A549 (cell line): ENCODE data around the gene SETBP1. TPM values are rescaled to one million over a fixed set of nuclear protein-coding genes. Genes with fewer than 3 reads are reported as not detected.

Experiments used
- ATAC-seq, 2 experiments: fragments of 200-7000 bp in 1 of 2; fragments of >200 bp in 1 of 2; cut with Nextera tagmentation in 1 of 2; cut with Tn5 transposase in 1 of 2; 3 replicates each; pipeline versions ENCODE4 v1.8.0 to v1.9.1; 2018 to 2020; ENCODE audit warnings: mild to moderate bottlenecking in 1 of 2, moderate library complexity in 1 of 2
- CTCF ChIA-PET: fragments of 300-600 bp; sonication (Branson Sonifier 250); formaldehyde crosslinking; extraction: SDS; loops from one replicate; lab custom pipeline; 2021; ENCODE audit warnings: antibody characterized with exemption, inconsistent platforms; lab: Yijun Ruan, JAX
- POLR2A ChIA-PET: fragments of 350-600 bp; formaldehyde crosslinking; extraction: SDS; loops from one replicate; lab custom pipeline; 2021; ENCODE audit warnings: antibody characterized with exemption, inconsistent platforms; lab: Yijun Ruan, JAX
- DNase-seq, 2 experiments: peaks; one replicate each; pipeline versions ENCODE4 v3.0.0 to v3.0.0-alpha.2; 2011 to 2016; ENCODE audit warnings: low read depth in 1 of 2, low spot score in 1 of 2
- FAIRE-seq: peaks from 2 replicates; lab custom pipeline; 2011; peaks lifted over from hg19 to GRCh38; lab: Jason Lieb, UNC
- H3K27ac ChIP-seq, 2 experiments: fragments of >200 bp; sonication (Bioruptor Twin); formaldehyde crosslinking; 3 replicates each; pipeline ENCODE4 v1.5.1; 2016 to 2017
- H3K4me1 ChIP-seq: fragments of >200 bp; sonication (Bioruptor Twin); formaldehyde crosslinking; 3 replicates; pipeline ENCODE4 v1.6.1; 2016
- H3K4me2 ChIP-seq: fragments of >200 bp; sonication (Bioruptor Twin); formaldehyde crosslinking; 3 replicates; pipeline ENCODE4 v1.6.1; 2016
- H3K4me3 ChIP-seq: fragments of >200 bp; sonication (Bioruptor Twin); formaldehyde crosslinking; 3 replicates; pipeline ENCODE4 v1.5.1; 2016
- H3K9me3 ChIP-seq: fragments of >200 bp; sonication (Bioruptor Twin); formaldehyde crosslinking; 3 replicates; pipeline ENCODE4 v1.6.1; 2016
- BHLHE40 ChIP-seq: IDR thresholded peaks from 2 replicates; pipeline ENCODE4 v1.6.1; 2012; ENCODE audit warnings: low read depth, low read length, inconsistent platforms
- CBX2 ChIP-seq: fragments of 200-600 bp; sonication (generic); IDR thresholded peaks from 2 replicates; pipeline ENCODE4 v1.6.1; 2016; ENCODE audit warnings: low read depth, mild to moderate bottlenecking, borderline replicate concordance
- CBX8 ChIP-seq: fragments of 200-600 bp; sonication (generic); IDR thresholded peaks from 2 replicates; pipeline ENCODE4 v1.6.1; 2016
- CEBPB ChIP-seq, 2 experiments: fragments of >200 bp in 1 of 2; sonication (Bioruptor Twin) in 1 of 2; formaldehyde crosslinking in 1 of 2; IDR thresholded peaks; 2 replicates each; pipeline ENCODE4 v1.6.1; 2012 to 2016
- EHF ChIP-seq: fragments of 250-450 bp; sonication (Bioruptor Pico); IDR thresholded peaks from 2 replicates; pipeline ENCODE4 v1.5.0; 2020; ENCODE audit warnings: mild to moderate bottlenecking
- EP300 ChIP-seq, 2 experiments: fragments of >200 bp; sonication (Bioruptor Twin); formaldehyde crosslinking; IDR thresholded peaks; 2 replicates in 1 of 2; 3 replicates in 1 of 2; pipeline ENCODE4 v1.6.1; 2016 to 2017
- ESRRA ChIP-seq: fragments of 150-350 bp; IDR thresholded peaks from 2 replicates; pipeline ENCODE4 v1.6.1; 2014; ENCODE audit warnings: mild to moderate bottlenecking, low read length, borderline replicate concordance
- GATA3 ChIP-seq: IDR thresholded peaks from 2 replicates; pipeline ENCODE4 v1.6.1; 2012; ENCODE audit warnings: borderline replicate concordance
- HDAC2 ChIP-seq: fragments of 200-600 bp; sonication (generic); IDR thresholded peaks from 2 replicates; pipeline ENCODE4 v1.6.1; 2016
- HEYL ChIP-seq: fragments of 250-450 bp; sonication (Bioruptor Pico); IDR thresholded peaks from 2 replicates; pipeline ENCODE4 v1.8.0; 2021; ENCODE audit warnings: mild to moderate bottlenecking, moderate library complexity
- HOXB5 ChIP-seq: fragments of 250-450 bp; sonication (Bioruptor Pico); IDR thresholded peaks from 2 replicates; pipeline ENCODE4 v1.5.0; 2020; ENCODE audit warnings: mild to moderate bottlenecking, moderate library complexity
- KDM5A ChIP-seq: fragments of 200-600 bp; sonication (generic); IDR thresholded peaks from 2 replicates; pipeline ENCODE4 v1.6.1; 2016; ENCODE audit warnings: antibody characterized with exemption, mild to moderate bottlenecking
- MAFK ChIP-seq: fragments of 450-650 bp; IDR thresholded peaks from 2 replicates; pipeline ENCODE4 v1.6.1; 2014; ENCODE audit not compliant: partially characterized antibody
- MAZ ChIP-seq: fragments of 150-350 bp; IDR thresholded peaks from 2 replicates; pipeline ENCODE4 v1.6.1; 2014; ENCODE audit warnings: antibody characterized with exemption, low read depth, low read length, borderline replicate concordance
- MYC ChIP-seq: IDR thresholded peaks from 2 replicates; pipeline ENCODE4 v1.6.1; 2012; ENCODE audit warnings: mild to moderate bottlenecking, inconsistent platforms, low read length, improper control_type of control experiment, borderline replicate concordance
- NR3C1 ChIP-seq: fragments of >200 bp; sonication (Bioruptor Twin); formaldehyde crosslinking; IDR thresholded peaks from 3 replicates; pipeline ENCODE4 v1.6.1; 2017
- PHF8 ChIP-seq: fragments of 200-600 bp; sonication (generic); IDR thresholded peaks from 2 replicates; pipeline ENCODE4 v1.6.1; 2016; ENCODE audit warnings: low read depth, mild to moderate bottlenecking, antibody characterized with exemption, moderate library complexity, borderline replicate concordance
- POLR2AphosphoS2 ChIP-seq: conservative IDR thresholded peaks from 2 replicates; pipeline ENCODE4 v1.6.1; 2012; ENCODE audit warnings: low read length, improper control_type of control experiment, inconsistent platforms
- RARB ChIP-seq: fragments of 250-450 bp; sonication (Bioruptor Pico); IDR thresholded peaks from 2 replicates; pipeline ENCODE4 v1.8.0; 2021; ENCODE audit warnings: mild to moderate bottlenecking, moderate library complexity
- RFX5 ChIP-seq: fragments of 450-650 bp; IDR thresholded peaks from 2 replicates; pipeline ENCODE4 v1.7.1; 2014; ENCODE audit warnings: antibody characterized with exemption, mild to moderate bottlenecking, moderate library complexity
- SREBF2 ChIP-seq: fragments of 450-650 bp; IDR thresholded peaks from 2 replicates; pipeline ENCODE4 v1.6.1; 2014; ENCODE audit warnings: mild to moderate bottlenecking, moderate library complexity
- WGBS: methylation state at CpG from one replicate; pipeline ENCODE4 v1.1.6; 2017; ENCODE audit errors: missing lambda C conversion rate; 5-methylcytosine and 5-hydroxymethylcytosine counted together
- polyA plus RNA-seq, 4 experiments: library from polyadenylated mRNA; depleted of rRNA in 3 of 4; stranded (reverse); fragments of >200 nt; fragmentation: RNase III in 1 of 4; extraction: RNeasy Plus Mini Kit Qiagen cat#74134 plus additional on column Dnase treatment in 1 of 4; gene quantifications; 2 replicates in 3 of 4; 3 replicates in 1 of 4; pipeline ENCODE4 v1.2.3, GENCODE V29; 2011 to 2017
- TF ChIP-seq, protein P1 (sequence below): IDR thresholded peaks from 2 replicates; pipeline ENCODE4 v1.6.1; 2012; ENCODE audit warnings: low read depth, borderline replicate concordance
- TF ChIP-seq, protein P2 (sequence below): fragments of >200 bp; sonication (Bioruptor Twin); formaldehyde crosslinking; IDR thresholded peaks from 3 replicates; pipeline ENCODE4 v1.6.1; 2016
- TF ChIP-seq, protein P3 (sequence below): IDR thresholded peaks from 2 replicates; pipeline ENCODE4 v1.6.1; 2012

SETBP1 gene
- polyA plus RNA-seq, 2 of the 4 experiments (the other 2 are of a cell fraction) = 0.50 to 1.9 TPM

DNA sequence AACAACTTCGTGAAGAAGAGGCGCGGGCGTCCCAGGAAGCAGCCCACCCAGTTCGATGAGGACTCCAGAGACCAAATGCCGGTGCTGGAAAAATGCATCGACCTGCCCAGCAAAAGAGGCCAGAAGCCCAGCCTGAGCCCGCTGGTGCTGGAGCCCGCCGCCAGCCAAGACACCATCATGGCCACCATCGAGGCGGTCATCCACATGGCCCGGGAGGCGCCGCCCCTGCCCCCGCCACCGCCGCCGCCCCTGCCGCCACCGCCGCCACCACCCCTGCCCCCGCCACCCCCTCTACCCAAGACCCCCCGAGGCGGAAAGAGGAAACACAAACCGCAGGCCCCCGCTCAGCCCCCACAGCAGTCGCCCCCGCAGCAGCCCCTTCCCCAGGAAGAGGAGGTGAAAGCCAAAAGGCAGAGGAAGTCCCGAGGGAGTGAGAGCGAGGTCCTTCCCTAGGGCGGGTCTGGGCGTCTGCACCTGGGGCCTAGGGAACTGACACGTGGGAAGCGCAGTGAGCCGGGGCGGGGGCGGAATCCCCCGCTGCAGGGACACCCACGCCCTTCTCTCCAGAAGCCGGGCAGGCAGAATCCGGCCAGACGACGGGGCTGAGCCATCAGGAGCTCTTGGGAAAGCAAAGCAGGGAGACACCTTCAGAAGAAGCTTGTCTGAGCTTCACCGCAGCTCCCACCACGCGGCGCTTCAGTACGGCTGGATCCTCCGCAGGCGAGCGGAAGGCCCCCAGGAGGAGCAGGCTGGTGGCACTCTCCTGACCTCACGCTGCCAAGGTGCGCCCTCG is 382.8 kb downstream of the SETBP1 start (continued):
- TF ChIP-seq KDM5A = no peak

DNA sequence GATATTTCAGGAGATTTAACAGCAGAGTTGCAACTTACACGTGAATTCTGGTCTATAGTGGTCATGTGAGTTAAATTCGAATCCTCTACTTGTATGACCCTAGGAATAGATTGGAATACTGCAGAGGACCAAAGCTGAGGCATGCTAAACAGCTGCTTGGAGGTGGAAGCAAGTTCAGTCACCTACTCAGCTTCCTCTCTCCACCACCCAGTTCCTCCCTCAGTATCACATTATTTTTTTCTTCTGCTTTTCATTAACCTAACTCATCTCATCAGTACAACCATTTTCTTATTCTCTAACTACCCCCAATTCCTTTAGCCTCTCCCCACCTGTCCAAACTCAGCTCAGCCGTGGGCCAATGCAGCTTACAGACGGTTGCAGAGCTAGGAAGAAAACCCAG is 385.5 kb downstream of the SETBP1 start:
- no peak for DNase-seq
- Histone ChIP-seq H3K4me3 (no peak overlapping the region), H3K4me1 (no peaks in the 10 kb centered on the region), H3K9me3 (no peaks in the 10 kb centered on the region), H3K4me2 (no peak overlapping the region), H3K27ac (no peak overlapping the region)
- no peak for ATAC-seq
- FAIRE-seq = no peak
- TF ChIP-seq HOXB5 (CRISPR knock-in tag) = no peak
- TF ChIP-seq MAFK = no peak
- TF ChIP-seq EHF (CRISPR knock-in tag) = no peak
- CTCF ChIA-PET = no interaction called here
- POLR2A ChIA-PET = no interaction called here
- 34% methylated on average over 4 of the region's 4 CpGs for WGBS

DNA sequence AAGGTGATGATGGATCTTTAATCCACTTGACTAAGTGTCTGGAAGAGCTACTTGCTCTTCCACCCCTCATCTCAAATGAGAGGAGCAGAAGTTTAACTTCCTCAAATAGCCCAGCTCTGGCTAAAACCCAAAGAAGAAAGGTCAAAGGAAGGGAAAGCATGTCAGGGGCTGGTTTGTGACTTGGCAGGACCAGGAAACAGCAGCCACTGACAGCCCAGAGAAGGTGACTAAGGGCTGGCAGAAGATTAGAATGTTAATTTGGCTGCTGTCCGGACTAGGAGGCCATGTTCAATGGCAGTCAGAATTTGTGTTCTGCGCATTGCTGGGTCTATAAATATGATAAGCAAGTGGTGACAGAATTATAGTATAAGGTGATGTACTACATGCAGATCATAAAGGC is 386.2 kb downstream of the SETBP1 start:
- no peak for ATAC-seq
- ChIA-PET CTCF (no interaction called here), POLR2A (no interaction called here)
- no peak overlapping the region for H3K4me3 ChIP-seq
- no peaks in the 10 kb centered on the region for H3K4me1 ChIP-seq
- no peak for FAIRE-seq
- DNase-seq = no peak
- TF ChIP-seq, protein P1, sequence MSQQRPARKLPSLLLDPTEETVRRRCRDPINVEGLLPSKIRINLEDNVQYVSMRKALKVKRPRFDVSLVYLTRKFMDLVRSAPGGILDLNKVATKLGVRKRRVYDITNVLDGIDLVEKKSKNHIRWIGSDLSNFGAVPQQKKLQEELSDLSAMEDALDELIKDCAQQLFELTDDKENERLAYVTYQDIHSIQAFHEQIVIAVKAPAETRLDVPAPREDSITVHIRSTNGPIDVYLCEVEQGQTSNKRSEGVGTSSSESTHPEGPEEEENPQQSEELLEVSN = no peak
- TF ChIP-seq HEYL (CRISPR knock-in tag) (no peak), EP300 (IDR thresholded peaks at IDR 0.05) (no peak), SREBF2 (no peak), GATA3 (no peak), HDAC2 (no peak), MAZ (no peak), NR3C1 (no peak), CBX8 (no peak), ESRRA (no peak), PHF8 (no peak)
- TF ChIP-seq, protein P2, sequence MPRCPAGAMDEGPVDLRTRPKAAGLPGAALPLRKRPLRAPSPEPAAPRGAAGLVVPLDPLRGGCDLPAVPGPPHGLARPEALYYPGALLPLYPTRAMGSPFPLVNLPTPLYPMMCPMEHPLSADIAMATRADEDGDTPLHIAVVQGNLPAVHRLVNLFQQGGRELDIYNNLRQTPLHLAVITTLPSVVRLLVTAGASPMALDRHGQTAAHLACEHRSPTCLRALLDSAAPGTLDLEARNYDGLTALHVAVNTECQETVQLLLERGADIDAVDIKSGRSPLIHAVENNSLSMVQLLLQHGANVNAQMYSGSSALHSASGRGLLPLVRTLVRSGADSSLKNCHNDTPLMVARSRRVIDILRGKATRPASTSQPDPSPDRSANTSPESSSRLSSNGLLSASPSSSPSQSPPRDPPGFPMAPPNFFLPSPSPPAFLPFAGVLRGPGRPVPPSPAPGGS = no peak
- no peaks in the 10 kb centered on the region for H3K9me3 ChIP-seq
- H3K27ac ChIP-seq = no peak overlapping the region
- no peak overlapping the region for H3K4me2 ChIP-seq
- WGBS = 77% methylated on average over 2 of the region's 2 CpGs

DNA sequence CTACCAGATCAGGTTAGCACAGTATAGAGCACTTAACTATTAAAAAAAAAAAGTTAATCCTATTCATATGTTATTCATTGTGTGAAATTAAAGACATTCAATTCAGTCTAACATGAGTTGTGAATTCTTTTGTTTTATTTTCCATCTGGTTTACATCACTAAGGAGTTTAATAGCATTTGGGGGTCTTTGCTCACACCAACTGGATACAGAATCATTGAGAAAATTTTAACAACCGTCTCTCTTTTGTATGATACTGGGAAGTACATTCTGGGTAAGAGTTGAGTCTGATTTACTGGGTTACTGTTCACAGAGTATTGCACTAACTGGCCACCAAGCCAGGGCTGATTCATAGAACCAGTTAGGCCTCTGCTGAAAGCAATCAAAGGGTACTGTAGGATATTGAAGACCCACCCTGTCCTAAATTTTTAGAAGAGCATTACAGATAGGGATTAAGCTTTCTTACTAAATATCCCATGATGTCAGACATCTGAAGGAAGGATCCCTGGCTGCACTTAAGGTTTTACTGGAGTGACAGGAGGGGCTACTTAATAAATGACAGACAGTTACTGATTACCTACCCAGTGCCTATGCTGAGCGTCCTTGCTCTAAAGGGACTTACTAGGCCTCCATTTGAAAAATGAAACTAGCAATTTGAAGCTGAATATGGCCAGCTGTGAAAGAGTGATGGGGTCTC is 387.9 kb downstream of the SETBP1 start:
- Histone ChIP-seq H3K9me3 (no peaks in the 10 kb centered on the region), H3K27ac (no peak overlapping the region), H3K4me1 (no peaks in the 10 kb centered on the region), H3K4me3 (no peak overlapping the region), H3K4me2 (no peak overlapping the region)
- 47% methylated on average over 2 of the region's 2 CpGs for WGBS
- ATAC-seq = no peak
- ChIA-PET CTCF (no interaction called here), POLR2A (no interaction called here)
- DNase-seq = no peak
- no peak for TF ChIP-seq NR3C1
- no peak for TF ChIP-seq RFX5
- TF ChIP-seq CEBPB (IDR thresholded peaks at IDR 0.05) = no peak
- no peak for TF ChIP-seq CBX2
- no peak for TF ChIP-seq RARB (CRISPR knock-in tag)
- no peak for TF ChIP-seq EP300 (IDR thresholded peaks at IDR 0.05)
- TF ChIP-seq HDAC2 = no peak
- TF ChIP-seq BHLHE40 = no peak
- TF ChIP-seq POLR2AphosphoS2 = no peak
- TF ChIP-seq MYC = no peak
- no peak for TF ChIP-seq MAZ
- TF ChIP-seq, protein P3, sequence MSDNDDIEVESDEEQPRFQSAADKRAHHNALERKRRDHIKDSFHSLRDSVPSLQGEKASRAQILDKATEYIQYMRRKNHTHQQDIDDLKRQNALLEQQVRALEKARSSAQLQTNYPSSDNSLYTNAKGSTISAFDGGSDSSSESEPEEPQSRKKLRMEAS = no peak
- no peak for TF ChIP-seq EHF (CRISPR knock-in tag)
- TF ChIP-seq GATA3 = no peak
- no peak for FAIRE-seq
